OCI-LY3 (cell line): ENCODE results near the gene GLRX.

ENCODE experiments used
- CTCF ChIP-seq: fragments of 200-600, 300-600 bp; sonication (generic); IDR thresholded peaks from 2 replicates; pipeline ENCODE4 v1.5.1; 2014; ENCODE audit warnings: antibody characterized with exemption, low read length, low read depth
- EZH2phosphoT487 ChIP-seq: fragments of 200-600 bp; shearing (Covaris generic); IDR thresholded peaks from 2 replicates; pipeline ENCODE4 v1.6.1; 2018; ENCODE audit warnings: antibody characterized with exemption, mixed run types, low read depth

GRCh38 chr5:95839658-95840057, 17.1 kb upstream of the GLRX start:
- TF ChIP-seq CTCF (no peak), EZH2phosphoT487 (no peak)
